HG02763 (cell line): Measurements from ENCODE around the gene TBC1D23.
"Not testable (repeated sequence)": the region's sequence is repeated elsewhere in the genome, so short reads cannot be mapped to it uniquely, and the experiment has no call there.

ENCODE experiments used
- ATAC-seq: cut with Tn5 transposase; IDR thresholded peaks from one replicate; pipeline ENCODE4 v1.9.1; 2021; ENCODE audit warnings: mild to moderate bottlenecking, moderate library complexity; ENCODE audit not compliant: unreplicated experiment

TBC1D23 gene

DNA sequence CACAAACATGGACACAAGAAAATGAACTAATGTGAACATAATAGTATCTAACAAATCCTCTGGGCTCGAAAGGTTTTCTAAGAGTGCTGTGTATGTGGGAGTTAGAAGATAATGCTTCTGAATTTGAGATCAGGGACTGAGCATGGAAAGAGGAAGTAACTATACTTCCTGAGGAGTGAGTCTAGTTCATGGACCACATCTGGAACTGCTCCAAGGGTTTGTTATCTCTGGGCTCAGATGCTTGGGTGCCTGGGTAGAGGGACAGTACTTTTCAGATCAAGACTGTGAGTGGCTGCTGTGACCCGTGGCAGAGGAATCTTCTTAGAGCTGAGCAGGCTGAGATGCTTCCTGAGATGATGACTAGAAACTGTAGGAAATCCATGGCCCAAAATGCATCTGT, 28.5 kb downstream of the TBC1D23 start:
- no peak for ATAC-seq

DNA sequence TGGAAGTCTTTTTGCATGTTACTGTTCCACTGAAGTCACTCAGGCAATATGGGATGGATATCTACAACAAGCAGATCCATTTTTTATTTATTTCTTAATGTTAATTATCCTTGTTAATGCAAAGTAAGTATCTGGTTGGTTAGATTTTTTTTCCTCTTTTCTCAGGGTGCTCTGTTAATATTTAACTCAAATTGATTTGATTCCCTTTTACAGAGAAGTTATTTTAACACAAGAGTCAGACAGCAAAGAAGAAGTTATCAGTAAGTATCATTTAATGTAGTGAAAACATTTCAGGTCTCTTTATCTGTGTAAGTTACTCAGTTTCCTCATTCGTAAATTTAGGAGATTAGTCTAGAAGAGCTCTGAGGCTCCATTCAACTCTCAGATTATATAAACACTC, 34.3 kb downstream of the TBC1D23 start:
- ATAC-seq: no peak

DNA sequence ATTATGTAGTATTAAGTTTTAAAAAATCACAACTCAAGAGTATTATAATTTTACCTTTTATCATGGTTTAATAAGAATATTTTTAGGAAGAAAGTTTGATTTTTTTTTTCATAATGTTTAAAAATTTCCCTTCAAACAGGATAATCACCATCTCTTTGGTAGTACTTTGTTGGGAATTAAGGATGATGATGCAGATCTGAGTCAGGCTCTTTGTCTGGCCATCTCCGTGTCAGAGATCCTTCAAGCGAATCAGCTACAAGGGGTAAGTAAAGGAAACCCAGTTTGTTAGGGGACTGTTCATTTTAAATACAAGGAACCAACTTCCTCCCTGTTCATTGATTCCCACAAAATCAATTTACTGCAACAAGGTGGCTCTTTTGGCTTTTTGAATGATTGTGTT, 37.0 kb downstream of the TBC1D23 start:
- ATAC-seq: no peak

DNA sequence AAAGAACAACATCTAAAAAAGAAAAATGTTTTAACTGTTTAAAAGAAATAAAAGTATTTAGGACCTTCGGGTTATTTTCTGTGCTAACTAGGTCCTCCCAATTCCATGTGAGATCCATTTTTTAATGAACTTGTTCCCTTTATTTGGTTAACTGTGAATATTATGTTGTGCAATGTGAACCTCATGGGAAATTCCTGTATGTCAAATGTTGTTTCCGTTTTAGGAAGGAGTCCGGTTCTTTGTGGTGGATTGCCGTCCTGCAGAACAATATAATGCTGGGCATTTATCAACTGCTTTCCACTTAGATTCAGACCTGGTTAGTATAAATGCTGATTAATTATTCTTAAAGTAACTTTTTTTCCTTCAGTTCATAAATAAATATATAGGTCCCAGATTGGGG, 38.2 kb downstream of the TBC1D23 start:
- no peak for ATAC-seq

DNA sequence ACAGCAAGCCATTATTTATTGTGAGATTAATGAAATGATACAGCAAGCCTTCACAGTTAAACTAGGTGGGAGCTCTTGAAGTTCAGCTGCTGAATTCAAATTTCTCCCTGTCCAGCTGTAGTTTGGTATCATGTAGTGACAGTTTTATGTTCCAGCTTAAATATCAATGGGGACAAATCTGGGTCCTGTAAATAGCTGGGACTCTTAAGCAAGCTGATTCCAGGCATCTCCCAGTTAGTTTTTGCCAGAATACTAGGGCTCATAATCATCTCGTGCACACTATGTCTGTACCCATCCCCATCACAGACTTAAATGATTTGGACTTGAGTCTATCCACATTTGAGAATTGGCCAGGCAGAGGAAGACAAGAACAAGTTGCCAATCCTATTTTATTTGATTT, 45.9 kb downstream of the TBC1D23 start:
- ATAC-seq: no peak

DNA sequence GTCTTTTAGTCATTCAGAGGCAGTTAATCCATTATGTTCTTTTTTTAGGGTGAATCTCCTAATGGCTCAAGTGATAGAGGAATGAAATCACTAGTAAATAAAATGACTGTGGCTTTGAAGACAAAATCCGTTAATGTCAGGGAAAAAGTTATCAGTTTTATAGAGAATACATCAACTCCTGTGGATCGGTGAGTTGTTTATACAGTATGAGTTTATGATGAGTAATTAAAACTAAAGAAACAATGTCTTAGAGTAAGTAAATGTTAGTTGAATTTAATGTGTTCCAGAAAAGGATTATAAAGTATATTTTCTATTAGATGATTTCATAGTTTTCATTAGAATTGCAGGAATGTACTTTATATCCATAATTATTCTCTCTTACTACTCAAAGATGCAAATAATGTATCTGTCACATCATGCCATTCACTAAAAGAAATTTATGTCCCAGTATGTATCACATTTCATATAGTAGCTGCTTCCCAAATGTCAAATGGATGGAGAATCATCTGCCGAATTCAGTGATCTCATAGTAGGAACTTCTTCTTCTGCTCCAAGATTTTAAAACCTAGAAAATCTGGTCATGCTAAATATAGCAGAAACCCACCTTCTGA, 49.7 kb downstream of the TBC1D23 start:
- no peak for ATAC-seq

DNA sequence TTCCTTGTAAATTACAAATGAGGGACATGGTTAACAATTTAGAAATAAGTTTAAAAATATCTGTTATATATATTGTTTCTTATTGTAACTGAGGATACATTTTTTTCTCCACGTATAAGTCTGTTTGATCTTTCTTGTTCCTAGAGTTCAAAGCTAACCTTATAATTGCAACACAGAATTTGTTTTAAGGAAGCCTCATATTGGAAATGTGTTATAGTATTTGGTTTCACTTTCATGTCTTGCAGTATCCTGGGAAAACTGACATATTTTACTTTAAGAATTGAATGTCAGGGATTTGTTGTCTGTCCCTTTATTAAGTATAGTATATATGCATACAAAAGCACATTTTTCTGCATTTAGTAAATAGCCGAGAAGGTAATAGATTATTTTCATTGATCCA, 50.2 kb downstream of the TBC1D23 start:
- no peak for ATAC-seq

DNA sequence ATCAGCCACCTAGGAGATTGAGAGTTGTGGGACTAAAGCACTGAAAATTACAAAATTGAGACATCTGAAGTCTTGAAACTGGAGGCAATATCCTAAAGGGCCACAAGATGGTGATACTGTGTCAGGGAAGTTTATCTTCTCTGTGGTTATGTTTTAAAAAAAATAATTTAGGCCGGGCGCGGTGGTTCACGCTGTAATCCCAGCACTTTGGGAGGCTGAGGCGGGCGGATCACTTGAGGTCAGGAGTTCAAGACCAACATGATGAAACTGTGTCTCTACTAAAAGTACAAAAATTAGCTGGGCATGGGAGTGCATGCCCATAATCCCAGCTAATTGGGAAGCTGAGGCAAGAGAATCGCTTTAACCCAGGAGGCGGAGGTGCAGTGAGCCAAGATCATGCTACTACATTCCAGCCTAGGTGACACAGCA, 55.9 kb downstream of the TBC1D23 start:
- peak; percentile 61 for ATAC-seq

DNA sequence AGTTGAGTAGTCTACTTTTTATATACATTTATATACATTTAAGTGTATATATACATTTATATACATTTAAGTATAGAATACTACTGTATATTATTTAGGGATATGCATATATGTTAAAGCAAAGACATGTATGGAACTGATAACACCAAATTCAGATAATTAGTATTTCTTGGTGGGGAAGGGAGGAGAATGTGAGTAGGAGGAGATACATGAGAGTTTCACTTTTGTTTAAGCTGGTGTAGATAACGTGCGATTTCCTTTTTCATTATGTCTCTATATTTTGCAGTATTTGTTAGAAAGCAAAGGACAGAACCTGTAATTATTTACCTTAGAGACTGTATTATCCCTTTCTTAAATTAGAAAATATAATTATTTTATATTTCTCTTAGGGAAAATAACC, 57.1 kb downstream of the TBC1D23 start:
- no peak for ATAC-seq

DNA sequence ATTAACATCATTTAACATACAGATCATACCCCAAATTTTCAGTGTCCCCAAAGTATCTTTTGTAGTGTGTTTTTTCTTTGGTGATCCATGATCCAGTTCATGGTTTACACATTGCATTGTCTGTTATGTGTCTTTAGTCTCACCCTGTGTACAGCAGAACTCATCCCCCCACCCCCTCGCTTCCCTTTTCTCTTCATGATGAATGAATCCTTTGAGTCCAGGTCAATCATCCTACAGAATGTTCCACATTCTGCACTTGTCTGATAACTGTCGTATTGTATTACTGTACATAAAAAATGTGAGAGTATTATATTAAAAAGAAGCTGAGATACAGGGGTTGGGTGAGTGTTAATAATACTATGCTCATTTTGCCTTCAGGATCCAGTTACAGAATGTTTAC, 59.2 kb downstream of the TBC1D23 start:
- ATAC-seq: no peak

DNA sequence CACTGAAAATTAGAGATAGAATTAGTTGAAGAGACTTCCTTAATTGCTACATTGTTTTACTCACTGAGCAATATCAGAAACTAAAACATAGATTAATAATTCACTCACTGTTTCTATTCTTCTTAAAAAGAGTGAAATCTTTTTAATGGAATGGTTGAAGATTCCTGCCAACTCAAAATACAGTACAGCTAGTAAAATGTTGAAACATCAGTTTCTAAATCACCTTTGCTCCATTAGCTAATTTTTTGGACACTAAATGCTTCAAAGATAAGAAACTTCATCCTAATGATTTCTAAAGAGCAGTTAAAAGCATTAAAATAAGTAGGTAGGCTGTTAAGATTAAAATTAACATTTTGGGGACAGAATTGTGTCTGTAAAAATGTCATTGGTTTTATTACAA, 63.3 kb downstream of the TBC1D23 start:
- ATAC-seq: no peak

DNA sequence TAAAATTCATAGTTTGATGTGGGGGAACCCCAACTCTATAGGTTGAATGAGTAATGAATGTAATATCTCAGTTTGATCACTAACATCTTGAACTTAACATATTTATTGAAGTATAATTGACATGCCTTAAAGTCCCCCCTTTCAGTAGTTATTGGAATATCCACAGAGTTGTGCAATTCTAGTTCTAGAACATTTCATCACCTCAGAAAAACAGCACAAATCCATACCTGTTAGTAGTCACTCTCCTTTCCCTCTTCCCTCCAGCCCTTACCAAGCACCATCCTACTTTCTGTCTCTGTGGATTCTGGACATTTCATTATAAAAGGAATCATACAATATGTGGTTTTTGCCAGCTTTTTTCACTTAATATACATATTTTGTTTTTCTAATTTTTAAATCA, 65.0 kb downstream of the TBC1D23 start:
- no peak for ATAC-seq

DNA sequence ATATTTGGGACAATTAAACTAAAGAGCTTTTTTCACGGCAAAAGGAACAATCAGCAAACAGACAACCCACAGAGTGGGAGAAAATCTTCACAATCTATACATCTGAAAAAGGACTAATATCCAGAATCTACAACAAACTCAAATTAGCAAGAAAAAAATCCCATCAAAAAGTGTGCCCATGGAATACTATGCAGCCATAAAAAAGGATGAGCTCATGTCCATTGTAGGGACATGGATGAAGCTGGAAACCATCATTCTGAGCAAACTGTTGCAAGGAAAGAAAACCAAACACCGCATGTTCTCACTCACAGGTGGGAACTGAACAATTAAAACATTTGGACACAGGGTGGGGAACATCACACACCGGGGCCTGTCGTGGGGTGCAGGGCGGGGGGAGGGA, 66.6 kb downstream of the TBC1D23 start:
- ATAC-seq: not testable (repeated sequence)

DNA sequence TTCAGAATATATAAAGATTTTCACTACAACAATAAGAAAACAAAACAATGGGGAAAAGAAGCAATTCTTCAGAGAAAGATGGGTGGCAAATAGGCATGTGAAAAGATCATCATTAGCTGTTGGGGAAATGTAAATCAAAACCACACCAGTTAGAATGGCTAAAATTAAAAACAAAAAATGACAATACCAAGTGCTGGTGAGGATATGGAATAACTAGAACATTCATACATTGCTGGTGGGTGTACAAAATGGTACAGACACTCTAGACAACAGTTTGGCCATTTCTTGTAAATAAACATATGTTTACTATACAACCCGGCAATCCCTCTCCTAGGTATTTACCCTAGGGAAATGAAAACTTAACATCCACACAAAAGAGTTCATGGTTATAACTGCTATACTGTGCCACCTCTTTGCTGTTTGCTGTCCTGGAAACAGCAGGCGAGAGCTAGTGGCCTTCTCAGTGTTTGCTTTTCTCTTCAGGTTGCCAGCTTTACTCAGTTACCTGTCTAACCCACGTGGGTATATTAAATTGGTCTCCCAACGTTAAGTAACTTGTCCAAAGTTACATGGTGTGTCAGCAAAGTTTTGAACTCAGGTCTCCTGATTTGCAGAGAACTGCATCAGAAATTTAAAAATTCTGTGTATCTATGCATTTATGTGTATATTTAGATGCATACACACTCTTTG, 69.2 kb downstream of the TBC1D23 start:
- ATAC-seq: no peak

DNA sequence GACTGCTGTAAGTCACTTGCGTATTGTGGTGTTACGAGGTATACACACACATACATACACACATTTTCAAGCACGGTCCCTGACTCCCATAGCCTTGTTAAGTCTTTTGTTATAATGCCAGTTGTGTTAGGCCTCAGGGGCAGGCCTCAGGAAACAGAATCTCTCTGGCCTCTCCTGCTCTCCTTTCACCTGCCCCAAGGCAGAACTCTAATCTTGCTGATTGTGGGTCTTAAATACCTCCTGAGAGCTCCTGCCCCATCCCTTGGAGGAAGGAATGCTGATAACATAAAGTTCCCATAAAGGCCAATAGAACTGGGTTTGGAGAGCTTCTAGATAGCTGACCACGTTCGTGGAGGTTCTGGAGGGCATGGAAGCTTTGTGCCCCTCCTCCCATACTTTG, 69.9 kb downstream of the TBC1D23 start:
- ATAC-seq: no peak

DNA sequence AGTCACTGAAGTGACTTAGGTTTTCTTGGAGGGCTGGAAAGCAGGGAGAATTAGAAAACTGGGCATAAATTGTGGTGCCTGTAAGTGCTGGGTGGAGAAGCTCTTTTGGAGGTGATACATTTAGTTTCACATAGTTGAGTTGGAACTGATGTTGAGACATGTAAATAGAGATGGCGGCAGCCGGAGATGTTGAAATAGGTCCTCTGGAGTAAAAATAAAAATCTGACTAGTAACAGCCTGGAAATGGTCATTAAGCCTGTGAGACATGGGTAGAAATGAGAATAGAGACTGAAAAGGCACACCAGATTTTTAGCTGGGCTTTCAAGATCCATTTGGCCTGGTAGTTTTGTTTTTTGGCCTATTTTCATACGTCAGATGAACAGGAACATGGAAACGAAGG, 70.9 kb downstream of the TBC1D23 start:
- ATAC-seq: no peak

DNA sequence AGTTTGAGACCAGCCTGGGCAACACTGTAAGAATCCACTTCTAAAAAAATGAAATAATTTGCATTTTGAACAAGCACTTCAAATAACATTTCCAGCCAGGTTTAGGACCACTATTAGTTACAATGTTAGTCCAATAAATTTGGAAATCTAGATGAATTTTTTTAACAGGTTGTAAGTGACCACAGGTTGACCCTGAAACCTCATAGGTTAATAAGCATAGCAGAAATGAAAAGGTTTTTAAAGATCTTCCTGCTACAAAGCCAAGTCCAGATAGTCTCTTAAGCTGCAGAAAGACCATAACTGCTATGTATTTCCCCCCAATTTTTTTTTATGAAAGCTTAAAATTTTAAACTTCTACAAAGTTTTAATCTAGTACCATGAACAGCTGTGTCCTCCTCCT, 72.3 kb downstream of the TBC1D23 start:
- ATAC-seq: no peak

DNA sequence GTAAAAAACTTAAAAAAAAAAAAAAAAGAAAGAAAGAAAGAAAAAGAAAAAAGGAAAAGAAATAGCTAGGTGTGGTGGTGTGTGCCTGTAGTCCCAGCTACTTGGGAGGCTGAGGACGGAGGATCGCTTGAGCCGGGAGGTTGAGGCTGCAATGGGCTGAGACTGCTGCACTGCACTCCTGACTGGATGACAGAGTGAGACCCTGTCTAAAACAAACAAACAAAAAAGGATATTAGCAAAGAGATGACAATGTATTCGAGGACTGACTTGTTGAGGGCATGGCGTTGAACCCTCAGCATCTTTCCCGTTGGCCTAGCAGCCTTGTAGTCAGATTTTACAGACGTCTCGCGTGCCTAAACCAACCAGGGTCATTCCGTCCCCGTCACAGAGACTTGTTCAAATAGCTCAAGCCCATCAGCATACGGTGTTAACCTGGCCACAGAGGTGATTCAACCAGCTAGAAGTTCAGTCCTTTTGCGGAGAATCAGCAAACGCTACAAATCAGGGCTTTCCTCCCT, 73.2 kb downstream of the TBC1D23 start:
- peak; percentile 20 for ATAC-seq

DNA sequence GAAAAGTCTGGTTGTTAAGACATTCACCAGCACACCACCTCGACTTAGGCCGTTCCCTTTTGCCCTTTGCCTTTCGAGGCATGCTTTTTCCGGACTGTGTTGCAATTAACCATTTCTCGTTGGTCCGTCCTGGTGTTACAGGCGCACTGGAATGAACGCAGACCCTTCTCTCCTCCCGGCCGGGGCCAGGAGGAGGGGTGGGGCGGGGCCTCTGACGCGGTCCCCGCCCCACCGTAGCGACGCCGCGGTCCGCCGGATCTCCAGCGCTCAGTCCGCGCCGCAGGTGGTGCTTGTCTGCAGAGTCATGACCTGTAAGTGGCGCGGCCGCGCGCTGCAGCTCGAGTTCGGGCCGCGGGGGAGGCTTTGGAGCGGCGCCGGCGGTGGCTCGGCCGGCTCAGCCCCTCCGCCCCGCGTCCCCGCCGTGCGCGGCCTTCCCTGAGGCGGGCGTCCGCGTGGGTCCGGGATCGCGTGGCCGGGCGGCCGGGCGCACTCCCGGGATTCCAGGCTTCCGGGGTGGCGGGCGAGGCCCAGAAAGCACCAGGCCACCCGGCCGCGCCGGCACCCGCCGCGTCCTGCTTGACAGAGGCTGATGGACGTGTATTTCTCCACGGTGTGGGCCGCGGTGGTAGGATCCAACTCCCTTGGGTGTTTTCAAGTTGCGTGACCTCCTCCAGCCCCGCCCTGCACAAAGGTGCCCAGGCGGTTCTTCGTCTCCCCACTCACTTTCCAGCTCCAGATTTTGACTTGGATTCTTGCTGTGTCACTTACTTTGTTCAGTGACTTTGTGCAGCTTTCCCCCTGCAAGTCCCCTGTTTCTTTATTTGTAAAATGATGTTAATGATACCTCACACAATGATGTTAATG, 73.9 kb downstream of the TBC1D23 start, which contains the start of gene NIT2:
Gene NIT2, plus strand, starts transcription at position 270 of the 864 bp plus-strand sequence. Its CDS starts 35 bp downstream, at position 305.
- ATAC-seq: peak; percentile 95

DNA sequence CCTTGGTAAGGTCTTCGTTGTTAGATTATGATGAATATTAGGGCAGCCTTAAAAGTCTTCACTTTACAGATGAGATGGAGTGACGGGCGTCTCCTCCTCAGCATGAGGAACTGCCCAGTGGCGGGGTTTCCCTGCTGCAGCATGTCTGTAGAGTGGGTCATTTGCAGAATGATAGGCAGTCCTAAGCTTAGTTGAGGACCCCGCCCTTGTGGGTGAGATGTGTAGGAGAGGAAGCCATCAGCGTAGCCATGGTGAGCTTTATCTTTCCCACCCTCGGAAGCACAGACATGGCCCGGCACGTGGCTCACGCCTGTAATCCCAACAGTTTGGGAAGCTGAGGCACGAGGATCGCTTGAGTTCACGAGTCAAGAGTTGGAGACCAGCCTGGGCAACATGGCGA, 74.6 kb downstream of the TBC1D23 start:
- ATAC-seq: peak; percentile 42

DNA sequence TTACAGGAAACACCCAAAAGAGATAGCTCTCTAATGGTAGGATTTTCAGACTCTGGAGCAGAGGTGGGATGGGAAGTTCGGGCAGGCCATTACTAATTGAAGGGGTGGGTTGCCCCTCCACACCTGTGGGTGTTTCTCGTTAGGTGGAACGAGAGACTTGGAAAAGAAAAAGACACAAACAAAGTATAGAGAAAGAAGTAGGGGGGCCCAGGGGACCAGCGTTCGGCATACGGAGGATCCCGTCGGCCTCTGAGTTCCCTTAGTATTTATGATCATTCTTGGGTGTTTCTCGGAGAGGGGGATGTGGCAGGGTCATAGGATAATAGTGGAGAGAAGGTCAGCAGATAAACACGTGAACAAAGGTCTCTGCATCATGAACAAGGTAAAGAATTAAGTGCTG, 75.4 kb downstream of the TBC1D23 start:
- not testable (repeated sequence) for ATAC-seq

DNA sequence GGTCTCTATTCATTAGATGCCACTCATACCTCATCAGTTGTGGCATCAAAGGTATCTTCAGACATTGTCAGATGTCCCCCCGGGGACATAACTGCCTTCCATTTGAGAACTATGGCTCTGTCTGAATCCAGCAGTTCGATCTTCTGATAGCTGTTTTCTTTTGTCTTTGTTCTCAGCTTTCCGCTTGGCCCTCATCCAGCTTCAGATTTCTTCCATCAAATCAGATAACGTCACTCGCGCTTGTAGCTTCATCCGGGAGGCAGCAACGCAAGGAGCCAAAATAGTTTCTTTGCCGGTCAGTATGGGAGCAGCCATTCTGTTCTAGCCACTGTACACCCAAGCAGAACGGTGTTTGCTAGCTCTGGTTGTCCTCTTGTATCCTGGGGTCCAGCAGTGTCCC, 78.1 kb downstream of the TBC1D23 start:
- no peak for ATAC-seq
